LNCaP clone FGC (cell line): ENCODE measurements around the gene CFAP97.
"Not testable (repeated sequence)": the region's sequence is repeated elsewhere in the genome, so short reads cannot be mapped to it uniquely, and the experiment has no call there.

ENCODE experiments used
- DNase-seq: peaks from one replicate; pipeline ENCODE4 v3.0.0-alpha.2; 2011; ENCODE audit warnings: low read depth
- H3K4me3 ChIP-seq: 2 replicates; pipeline ENCODE4 v1.5.1; 2011; ENCODE audit warnings: mild to moderate bottlenecking, low read depth, low read length, control low read depth
- CTCF ChIP-seq: IDR thresholded peaks from 2 replicates; pipeline ENCODE4 v1.5.1; 2012; ENCODE audit warnings: mild to moderate bottlenecking; ENCODE audit not compliant: control insufficient read depth, insufficient read depth; ENCODE audit errors: extremely low read depth

The CFAP97 gene

DNA sequence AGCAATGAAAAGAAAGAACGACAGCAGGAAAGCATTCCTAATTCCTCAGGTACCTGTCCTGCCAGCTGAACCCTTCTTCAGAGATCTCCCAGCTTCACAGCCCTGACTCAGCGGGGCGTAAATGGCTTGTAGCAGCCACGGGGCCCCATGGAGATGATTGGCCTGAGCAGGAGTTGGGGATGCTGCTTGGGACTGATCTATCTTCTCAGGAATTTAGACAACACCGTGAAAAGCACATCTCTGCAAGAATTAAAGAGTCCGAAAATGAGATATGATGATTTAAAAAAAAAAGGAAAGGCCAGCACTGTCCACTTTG lies 83.2 kb downstream of the CFAP97 start:
- no peak for TF ChIP-seq CTCF
- no peak overlapping the region for H3K4me3 ChIP-seq
- DNase-seq, result no peak

- DNase-seq, result no peak
- no peak overlapping the region for H3K4me3 ChIP-seq
- no peak for TF ChIP-seq CTCF
These were observed 83.7 kb downstream of the CFAP97 start for GRCh38 chr4:185119927-185120630.

DNA sequence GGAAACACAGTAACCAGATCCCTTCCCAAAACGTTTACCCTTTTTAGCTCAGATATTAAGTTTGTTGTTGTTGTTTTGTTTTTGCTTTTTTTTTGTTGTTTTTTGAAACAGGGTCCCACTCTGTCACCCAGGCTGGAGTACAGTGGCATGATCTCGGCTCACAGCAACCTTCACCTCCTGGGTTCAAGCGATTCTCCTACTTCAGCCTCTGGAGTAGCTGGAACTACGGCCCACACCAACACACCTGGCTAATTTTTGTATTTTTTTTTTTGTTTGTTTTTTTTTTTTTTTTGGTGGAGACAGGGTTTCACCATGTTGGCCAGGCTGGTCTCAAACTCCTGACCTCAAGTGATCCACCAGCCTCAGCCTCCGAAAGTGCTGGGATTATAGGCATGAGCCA lies 84.3 kb downstream of the CFAP97 start:
- DNase-seq, H3K4me3 ChIP-seq: not testable (repeated sequence)

GRCh38 chr4:185118876-185119275 lies 84.9 kb downstream of the CFAP97 start:
- H3K4me3 ChIP-seq, result no peak overlapping the region
- DNase-seq, result no peak
- TF ChIP-seq CTCF, result no peak

DNA sequence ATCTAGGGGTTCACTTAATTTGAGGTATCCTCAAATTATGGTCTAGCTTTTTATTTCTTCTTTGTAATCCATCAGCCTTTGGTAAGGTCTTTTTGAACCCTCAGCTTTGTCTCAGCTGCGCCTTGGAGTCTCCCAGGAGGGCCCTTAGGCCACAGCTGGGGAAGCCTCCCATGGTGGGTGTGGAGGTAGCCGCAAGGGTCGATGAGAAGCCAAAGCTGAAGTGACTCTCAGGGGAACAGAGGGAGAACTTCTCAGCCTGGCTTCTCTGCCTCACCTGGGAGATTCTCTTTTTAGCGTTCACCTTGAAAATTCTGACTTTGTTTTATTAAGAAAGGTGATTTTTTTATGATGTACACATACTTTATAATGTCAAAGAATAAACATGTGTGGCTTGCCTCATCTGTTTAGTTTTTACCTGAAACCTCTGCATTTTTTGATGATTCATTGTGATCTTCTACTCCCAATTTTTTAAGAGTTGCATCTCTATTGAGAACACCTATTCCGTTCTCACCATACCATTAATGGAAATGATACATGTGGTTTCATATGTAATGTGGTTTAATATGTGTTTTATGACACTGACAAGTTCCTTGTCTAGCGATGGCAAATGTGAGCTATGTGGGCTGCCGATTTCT lies 86.4 kb downstream of the CFAP97 start:
- H3K4me3 ChIP-seq, result no peak overlapping the region
- no peak for TF ChIP-seq CTCF
- DNase-seq, result no peak

DNA sequence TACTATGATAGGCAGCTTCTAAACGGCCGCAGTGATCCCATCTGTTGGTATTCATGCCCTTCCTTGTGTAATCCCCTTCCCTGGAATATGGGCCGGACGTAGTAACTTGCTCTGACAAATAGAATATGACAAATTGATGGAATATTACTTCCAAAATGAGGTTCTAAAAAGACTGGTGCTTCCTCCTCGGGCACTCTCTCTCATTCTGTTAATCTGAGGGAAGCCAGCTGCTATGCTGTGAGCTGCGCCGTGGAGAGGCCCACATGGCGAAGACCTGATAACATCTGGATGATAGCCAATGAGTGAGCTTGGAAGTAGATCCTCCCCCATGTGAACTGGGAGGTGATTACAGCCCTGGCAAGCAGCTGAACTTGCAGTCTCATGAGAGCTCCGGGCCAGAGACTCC lies 88.0 kb downstream of the CFAP97 start:
- no peak for TF ChIP-seq CTCF
- no peak overlapping the region for H3K4me3 ChIP-seq
- DNase-seq, result no peak

DNA sequence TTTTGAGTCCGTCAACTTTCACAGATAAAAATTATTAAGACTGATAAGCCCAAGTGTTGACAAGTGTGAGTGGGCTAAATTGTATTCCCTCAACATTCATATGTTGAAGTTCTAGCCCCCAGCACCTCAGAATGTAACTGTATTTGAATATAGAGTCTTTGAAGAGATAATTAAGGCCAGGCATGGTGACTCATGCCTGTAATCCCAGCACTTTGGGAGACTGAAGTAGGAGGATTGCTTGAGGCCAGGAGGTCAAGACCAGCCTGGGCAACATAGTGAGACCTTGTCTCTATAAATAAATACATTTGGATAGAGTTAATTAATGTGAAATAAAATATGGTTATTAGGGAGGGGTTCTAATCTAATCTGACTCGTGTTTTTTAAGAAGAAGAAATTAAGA lies 90.5 kb downstream of the CFAP97 start:
- no peak for DNase-seq
- TF ChIP-seq CTCF, result no peak
- H3K4me3 ChIP-seq, result no peak overlapping the region
